ENCODE results near the gene MEX3D.

GRCh38 chr19:1538978-1539377 is 29.1 kb downstream of the MEX3D start:
- TF ChIP-seq EZH2 (IDR thresholded peaks at IDR 0.05; ENCODE audit: insufficient read depth, low read length) (no peak), CTCF (IDR thresholded peaks at IDR 0.05; ENCODE audit: insufficient read depth, low read depth, low read length) (no peak)
